HG02852 (cell line): ENCODE measurements around the gene FKBP1A.
"Not testable (repeated sequence)": the region's sequence is repeated elsewhere in the genome, so short reads cannot be mapped to it uniquely, and the experiment has no call there.

Source experiments
- ATAC-seq: cut with Tn5 transposase; IDR thresholded peaks from one replicate; pipeline ENCODE4 v1.9.1; 2021; ENCODE audit warnings: mild to moderate bottlenecking, moderate library complexity; ENCODE audit not compliant: unreplicated experiment

FKBP1A gene

GRCh38 chr20:1368448-1369199 is 24.2 kb downstream of the FKBP1A start:
- no peak for ATAC-seq

GRCh38 chr20:1367479-1367878 is 25.4 kb downstream of the FKBP1A start:
- no peak for ATAC-seq

- no peak for ATAC-seq
Measured at GRCh38 chr20:1364106-1364505, 28.7 kb downstream of the FKBP1A start.

- ATAC-seq, result no peak
Measured at GRCh38 chr20:1363522-1363921, 29.3 kb downstream of the FKBP1A start.

- no peak for ATAC-seq
Measured at GRCh38 chr20:1362484-1362883, 30.4 kb downstream of the FKBP1A start.

- ATAC-seq, result no peak
Measured at GRCh38 chr20:1360094-1360846, 32.6 kb downstream of the FKBP1A start.

GRCh38 chr20:1357921-1358671 is 34.8 kb downstream of the FKBP1A start:
- ATAC-seq, result no peak

GRCh38 chr20:1353956-1354355 is 38.9 kb downstream of the FKBP1A start:
- no peak for ATAC-seq

- ATAC-seq, result no peak
Measured at GRCh38 chr20:1346315-1346969, 46.4 kb downstream of the FKBP1A start.

GRCh38 chr20:1345756-1346093 is 47.1 kb downstream of the FKBP1A start:
- no peak for ATAC-seq

- no peak for ATAC-seq
Measured at GRCh38 chr20:1345030-1345755, 47.7 kb downstream of the FKBP1A start.

GRCh38 chr20:1343446-1344124 is 49.3 kb downstream of the FKBP1A start:
- not testable (repeated sequence) for ATAC-seq

GRCh38 chr20:1341561-1342265 is 51.1 kb downstream of the FKBP1A start:
- no peak for ATAC-seq

- ATAC-seq, result no peak
Measured at GRCh38 chr20:1338801-1339200, 54.1 kb downstream of the FKBP1A start.

- ATAC-seq, result no peak
Measured at GRCh38 chr20:1338096-1338495, 54.8 kb downstream of the FKBP1A start.

GRCh38 chr20:1337441-1337840 is 55.4 kb downstream of the FKBP1A start:
- no peak for ATAC-seq

GRCh38 chr20:1336699-1337367 is 56.0 kb downstream of the FKBP1A start:
- no peak for ATAC-seq

GRCh38 chr20:1335961-1336698 is 56.7 kb downstream of the FKBP1A start:
- no peak for ATAC-seq
